Measurements from ENCODE around the gene PRTN3. TPM values are rescaled to one million over a fixed set of nuclear protein-coding genes. Genes with fewer than 3 reads are reported as not detected.

PRTN3 gene
- total RNA-seq, 2 experiments from 2014 or later = not detected

GRCh38 chr19:862581-863314, 21.9 kb downstream of the PRTN3 start:
- CTCF ChIA-PET = interaction anchor here (0.9 to 2.1 kb wide), 8 partner anchors 30 to 180 kb away, joined by 4 to 21 read pairs (median 6); partner anchors contain the start of genes MED16, RNU6-9 and WDR18
- Mint-ChIP-seq H3K4me1 (peaks cover 13% of the 10 kb centered on the region), H3K4me3 (peak overlapping the region; percentile 40), H3K9me3 (ENCODE audit: low read depth) (no peaks in the 10 kb centered on the region), H3K36me3 (ENCODE audit: low read depth) (no peaks in the 10 kb centered on the region), H3K27ac (no peak overlapping the region), H3K27me3 (peaks cover 11% of the 10 kb centered on the region)
- POLR2A ChIA-PET = interaction anchor here (1.0 kb wide), 1 partner anchor 10 kb away, joined by 3 read pairs; no protein-coding TSS in a partner anchor
- DNase-seq (peak; percentile 90), ATAC-seq (peak; percentile 56)
- intact Hi-C loops (cut with DNase I, micrococcal nuclease) = loop anchor here (1.0 to 2.0 kb wide), 15 partner anchors 11 to 378 kb away; partner anchors contain the start of genes ATP5F1D (in 1 of the 2), MED16 (in 1 of the 2), POLRMT (in 1 of the 2) and PTBP1 (in 1 of the 2)

- CTCF ChIA-PET = interaction anchor here (0.7 to 2.1 kb wide), 14 partner anchors 14 to 478 kb away, joined by 3 to 21 read pairs (median 5); partner anchors contain the start of genes MED16, RNU6-9 and WDR18
- intact Hi-C loops (cut with DNase I, micrococcal nuclease) = loop anchor here (2.0 kb wide), 4 partner anchors 120 to 378 kb away; partner anchors contain the start of genes ATP5F1D (in 1 of the 2) and RNF126 (in 1 of the 2)
- DNase-seq (no peak), ATAC-seq (no peak)
- H3K4me3 Mint-ChIP-seq = no peak overlapping the region
- H3K27ac Mint-ChIP-seq = no peak overlapping the region
- peaks cover 10% of the 10 kb centered on the region for H3K27me3 Mint-ChIP-seq
- POLR2A ChIA-PET = interaction anchor here (0.6 to 1.0 kb wide), 3 partner anchors 9 to 45 kb away, joined by 3 to 10 read pairs (median 4); no protein-coding TSS in a partner anchor
- no peaks in the 10 kb centered on the region for H3K9me3 Mint-ChIP-seq (ENCODE audit: low read depth)
- no peaks in the 10 kb centered on the region for H3K36me3 Mint-ChIP-seq (ENCODE audit: low read depth)
- peaks cover 13% of the 10 kb centered on the region for H3K4me1 Mint-ChIP-seq
Measured at GRCh38 chr19:863315-863620, 22.5 kb downstream of the PRTN3 start.

GRCh38 chr19:866769-867300, 26.0 kb downstream of the PRTN3 start:
- intact Hi-C loops (cut with DNase I, micrococcal nuclease) = no loop called here
- Mint-ChIP-seq H3K4me3 (no peak overlapping the region), H3K4me1 (peaks cover 16% of the 10 kb centered on the region), H3K36me3 (ENCODE audit: low read depth) (peaks cover 9% of the 10 kb centered on the region), H3K27me3 (peaks cover 3% of the 10 kb centered on the region), H3K27ac (no peak overlapping the region), H3K9me3 (ENCODE audit: low read depth) (no peaks in the 10 kb centered on the region)
- no peak for ATAC-seq
- ChIA-PET CTCF (no interaction called here), POLR2A (no interaction called here)
- DNase-seq = no peak

- ChIA-PET POLR2A (no interaction called here), CTCF (no interaction called here)
- intact Hi-C loops (cut with DNase I, micrococcal nuclease) = no loop called here
- Mint-ChIP-seq H3K4me1 (peaks cover 21% of the 10 kb centered on the region), H3K36me3 (ENCODE audit: low read depth) (peaks cover 9% of the 10 kb centered on the region), H3K27me3 (peaks cover 3% of the 10 kb centered on the region), H3K9me3 (ENCODE audit: low read depth) (no peaks in the 10 kb centered on the region), H3K27ac (no peak overlapping the region), H3K4me3 (no peak overlapping the region)
- ATAC-seq = no peak
- no peak for DNase-seq
Measured at GRCh38 chr19:867301-867793, 26.5 kb downstream of the PRTN3 start.

GRCh38 chr19:867855-868457, 27.2 kb downstream of the PRTN3 start:
- Mint-ChIP-seq H3K4me1 (peaks cover 20% of the 10 kb centered on the region), H3K9me3 (ENCODE audit: low read depth) (no peaks in the 10 kb centered on the region), H3K36me3 (ENCODE audit: low read depth) (peaks cover 9% of the 10 kb centered on the region), H3K27me3 (no peaks in the 10 kb centered on the region), H3K27ac (no peak overlapping the region), H3K4me3 (no peak overlapping the region)
- ATAC-seq (no peak), DNase-seq (no peak)
- ChIA-PET POLR2A (no interaction called here), CTCF (no interaction called here)
- intact Hi-C loops (cut with DNase I, micrococcal nuclease) = no loop called here

GRCh38 chr19:868458-869244, 27.9 kb downstream of the PRTN3 start:
- ATAC-seq (no peak), DNase-seq (no peak)
- CTCF ChIA-PET = no interaction called here
- Mint-ChIP-seq H3K27me3 (no peaks in the 10 kb centered on the region), H3K9me3 (ENCODE audit: low read depth) (no peaks in the 10 kb centered on the region), H3K36me3 (ENCODE audit: low read depth) (peaks cover 9% of the 10 kb centered on the region), H3K4me3 (no peak overlapping the region), H3K27ac (no peak overlapping the region), H3K4me1 (peaks cover 15% of the 10 kb centered on the region)
- intact Hi-C loops (cut with DNase I, micrococcal nuclease) = no loop called here
- POLR2A ChIA-PET = no interaction called here

- no peak for DNase-seq
- H3K4me3 Mint-ChIP-seq = no peak overlapping the region
- POLR2A ChIA-PET = no interaction called here
- no peaks in the 10 kb centered on the region for H3K9me3 Mint-ChIP-seq (ENCODE audit: low read depth)
- peaks cover 12% of the 10 kb centered on the region for H3K4me1 Mint-ChIP-seq
- intact Hi-C loops (cut with DNase I, micrococcal nuclease) = no loop called here
- CTCF ChIA-PET = no interaction called here
- ATAC-seq = no peak
- no peak overlapping the region for H3K27ac Mint-ChIP-seq
- H3K27me3 Mint-ChIP-seq = no peaks in the 10 kb centered on the region
- peaks cover 9% of the 10 kb centered on the region for H3K36me3 Mint-ChIP-seq (ENCODE audit: low read depth)
Measured at GRCh38 chr19:869245-870177, 28.7 kb downstream of the PRTN3 start.

- DNase-seq (no peak), ATAC-seq (no peak)
- CTCF ChIA-PET = no interaction called here
- no peak overlapping the region for H3K4me3 Mint-ChIP-seq
- intact Hi-C loops (cut with DNase I, micrococcal nuclease) = no loop called here
- POLR2A ChIA-PET = no interaction called here
- no peak overlapping the region for H3K27ac Mint-ChIP-seq
- peaks cover 9% of the 10 kb centered on the region for H3K36me3 Mint-ChIP-seq (ENCODE audit: low read depth)
- H3K4me1 Mint-ChIP-seq = peaks cover 12% of the 10 kb centered on the region
- no peaks in the 10 kb centered on the region for H3K27me3 Mint-ChIP-seq
- no peaks in the 10 kb centered on the region for H3K9me3 Mint-ChIP-seq (ENCODE audit: low read depth)
Measured at GRCh38 chr19:870314-870713, 29.5 kb downstream of the PRTN3 start.

GRCh38 chr19:870963-871401, 30.2 kb downstream of the PRTN3 start:
- H3K9me3 Mint-ChIP-seq (ENCODE audit: low read depth) = no peaks in the 10 kb centered on the region
- H3K27ac Mint-ChIP-seq = no peak overlapping the region
- peaks cover 9% of the 10 kb centered on the region for H3K36me3 Mint-ChIP-seq (ENCODE audit: low read depth)
- intact Hi-C loops (cut with DNase I, micrococcal nuclease) = no loop called here
- H3K4me1 Mint-ChIP-seq = peaks cover 12% of the 10 kb centered on the region
- H3K27me3 Mint-ChIP-seq = no peaks in the 10 kb centered on the region
- POLR2A ChIA-PET = no interaction called here
- CTCF ChIA-PET = no interaction called here
- H3K4me3 Mint-ChIP-seq = no peak overlapping the region
- ATAC-seq = no peak
- DNase-seq = no peak

GRCh38 chr19:871446-872265, 30.9 kb downstream of the PRTN3 start:
- DNase-seq (no peak), ATAC-seq (no peak)
- H3K27me3 Mint-ChIP-seq = no peaks in the 10 kb centered on the region
- H3K27ac Mint-ChIP-seq = no peak overlapping the region
- H3K4me3 Mint-ChIP-seq = no peak overlapping the region
- intact Hi-C loops (cut with DNase I, micrococcal nuclease) = no loop called here
- POLR2A ChIA-PET = interaction anchor here (0.6 to 1.3 kb wide), 2 partner anchors 8 to 80 kb away, joined by 3 to 4 read pairs; no protein-coding TSS in a partner anchor
- H3K4me1 Mint-ChIP-seq = peaks cover 12% of the 10 kb centered on the region
- H3K9me3 Mint-ChIP-seq (ENCODE audit: low read depth) = no peaks in the 10 kb centered on the region
- peaks cover 9% of the 10 kb centered on the region for H3K36me3 Mint-ChIP-seq (ENCODE audit: low read depth)
- CTCF ChIA-PET = no interaction called here

Data from activated CD4-positive, alpha-beta T cell treated with anti-CD3 and anti-CD28 coated beads for 36 hours (primary cell).